GM18526 (cell line): ENCODE measurements around the gene KIF20B.

Source experiments
- POLR2A ChIP-seq: IDR thresholded peaks from 3 replicates; pipeline ENCODE4 v1.6.1; 2011; ENCODE audit not compliant: insufficient read length; ENCODE audit errors: extremely low read depth

Gene KIF20B

GRCh38 chr10:89670926-89671325 lies 30.5 kb upstream of the KIF20B start:
- TF ChIP-seq POLR2A = no peak

DNA sequence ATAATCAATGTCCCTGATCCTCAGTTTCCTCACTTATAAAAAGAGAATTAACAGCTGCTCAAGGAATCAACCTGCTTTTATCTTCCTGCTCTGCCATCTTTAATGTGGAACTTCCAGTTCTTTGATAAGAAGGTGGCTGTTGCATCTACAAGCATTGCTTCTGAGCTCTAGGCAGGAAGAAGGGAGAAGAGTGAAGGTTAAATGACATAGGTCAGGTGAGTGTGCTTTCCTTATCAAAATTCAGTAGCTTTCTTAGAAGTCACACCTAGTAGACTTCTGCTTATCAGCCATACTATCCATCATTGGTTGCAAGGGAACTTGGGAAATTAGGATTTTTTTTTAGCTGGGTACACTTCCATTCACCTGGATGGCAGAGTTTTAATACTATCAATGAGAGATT lies 24.0 kb upstream of the KIF20B start:
- TF ChIP-seq POLR2A = no peak

DNA sequence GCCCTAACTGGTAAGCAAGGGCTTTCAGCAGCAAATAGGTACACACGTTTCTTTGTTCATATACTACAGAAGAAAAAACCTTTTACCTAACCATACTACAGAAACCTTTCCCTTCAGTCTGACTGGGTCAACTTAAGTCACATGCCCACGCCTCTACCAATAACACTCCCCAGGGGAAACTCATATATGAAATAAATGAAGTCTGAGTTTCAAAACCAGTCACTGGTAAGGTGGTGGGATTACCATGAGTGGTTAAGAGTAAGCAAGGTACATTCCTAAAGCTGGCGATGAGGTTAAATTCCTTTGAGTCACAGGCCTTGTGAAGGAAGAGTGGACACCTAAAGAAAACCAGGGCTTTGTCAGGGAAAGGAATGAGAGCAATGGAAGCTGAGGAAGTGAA lies 21.4 kb upstream of the KIF20B start:
- TF ChIP-seq POLR2A = no peak

DNA sequence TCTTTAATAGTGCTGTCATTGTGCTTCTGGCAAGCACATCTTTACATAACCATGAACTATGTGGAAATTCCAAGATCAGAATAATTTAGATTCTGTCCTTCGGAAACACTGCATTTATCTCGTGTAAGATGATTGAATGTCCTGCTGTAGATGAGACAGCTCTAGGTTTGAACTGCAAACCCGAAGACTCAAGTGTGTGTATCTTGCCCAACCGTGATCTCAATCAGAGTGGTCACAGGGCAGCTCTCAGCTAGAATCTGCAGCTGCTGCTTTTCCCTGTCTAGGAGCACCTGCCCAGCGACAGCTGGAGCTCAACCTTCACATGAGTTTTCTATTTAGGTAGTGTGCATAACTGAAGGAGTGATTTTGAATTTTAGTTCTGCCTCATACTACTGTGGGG lies 17.5 kb upstream of the KIF20B start:
- TF ChIP-seq POLR2A = no peak

- TF ChIP-seq POLR2A = no peak
Measured at GRCh38 chr10:89684604-89685003, 16.8 kb upstream of the KIF20B start.

DNA sequence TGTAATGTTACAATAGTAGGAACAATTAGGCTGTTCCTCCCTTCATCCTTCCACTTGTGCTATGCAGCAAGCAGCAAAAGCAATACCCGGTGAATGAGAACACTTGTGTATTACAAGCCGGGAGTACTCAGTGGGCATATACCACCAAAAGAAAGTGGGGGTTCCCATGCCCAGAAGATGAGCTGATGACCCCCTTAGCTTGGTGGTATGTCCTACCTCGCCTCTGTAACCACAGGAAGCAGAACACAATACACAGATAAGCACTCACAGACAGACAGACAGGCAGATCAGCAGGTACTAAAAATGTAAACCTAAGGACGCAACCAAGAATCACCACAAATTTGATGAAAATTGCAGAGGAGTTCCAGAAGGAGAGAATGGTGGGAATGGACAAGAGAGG lies 15.5 kb upstream of the KIF20B start:
- TF ChIP-seq POLR2A = no peak

DNA sequence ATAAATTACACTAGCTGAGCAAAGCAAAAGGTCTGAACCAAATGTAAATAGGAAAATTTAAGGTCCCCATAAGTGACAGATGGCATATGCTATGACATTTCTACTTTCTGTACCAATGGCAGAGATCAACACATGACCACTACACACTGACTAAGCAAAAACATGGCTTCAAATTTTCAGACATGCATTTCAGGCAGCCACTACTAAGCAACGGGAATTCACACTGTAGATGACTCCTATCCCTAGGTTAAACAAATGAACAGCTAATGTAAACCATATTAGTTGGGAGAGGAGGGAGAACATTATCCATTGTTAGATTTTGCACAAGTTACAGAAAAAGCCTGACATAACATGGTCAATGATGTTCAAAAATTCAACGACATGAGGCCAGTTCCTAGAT lies 11.4 kb upstream of the KIF20B start:
- no peak for TF ChIP-seq POLR2A

DNA sequence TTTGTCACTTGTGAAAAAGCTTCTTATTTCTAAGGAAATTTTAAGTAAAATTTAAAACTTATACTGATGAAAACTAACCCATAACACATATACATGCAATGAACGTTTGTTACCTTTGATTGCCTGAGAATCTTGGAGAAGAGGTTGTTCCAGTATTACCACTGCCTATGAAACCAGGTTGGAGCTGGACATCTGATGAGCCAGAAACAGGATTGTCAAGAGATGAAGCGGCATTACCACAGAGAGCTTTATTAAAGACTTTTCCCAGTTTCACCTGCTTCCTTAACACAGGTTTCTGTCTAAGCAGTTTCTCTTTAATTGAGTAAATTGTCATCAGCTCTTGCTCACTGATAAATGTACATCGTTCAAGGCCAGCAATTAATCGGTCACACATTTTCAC lies 9.0 kb upstream of the KIF20B start:
- no peak for TF ChIP-seq POLR2A

DNA sequence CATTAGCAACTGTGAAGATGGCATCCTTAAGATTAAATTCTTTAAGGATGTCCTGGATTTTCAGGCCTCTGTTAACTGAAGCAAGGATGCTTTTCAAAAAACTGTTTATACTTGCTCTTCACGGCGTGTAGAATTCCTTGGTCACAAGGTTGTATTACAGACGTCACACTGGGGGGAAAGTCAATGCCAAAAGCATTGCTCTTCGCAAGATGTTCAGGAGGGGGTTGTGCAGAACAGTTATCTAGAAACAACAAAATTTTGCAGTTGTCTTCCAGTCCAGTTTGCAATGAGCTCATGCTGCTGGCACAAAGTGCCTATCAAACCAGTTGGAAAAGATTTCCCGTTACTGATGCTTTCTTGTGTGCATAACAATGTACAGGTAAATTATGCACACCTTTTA lies 8.2 kb upstream of the KIF20B start:
- TF ChIP-seq POLR2A = no peak

DNA sequence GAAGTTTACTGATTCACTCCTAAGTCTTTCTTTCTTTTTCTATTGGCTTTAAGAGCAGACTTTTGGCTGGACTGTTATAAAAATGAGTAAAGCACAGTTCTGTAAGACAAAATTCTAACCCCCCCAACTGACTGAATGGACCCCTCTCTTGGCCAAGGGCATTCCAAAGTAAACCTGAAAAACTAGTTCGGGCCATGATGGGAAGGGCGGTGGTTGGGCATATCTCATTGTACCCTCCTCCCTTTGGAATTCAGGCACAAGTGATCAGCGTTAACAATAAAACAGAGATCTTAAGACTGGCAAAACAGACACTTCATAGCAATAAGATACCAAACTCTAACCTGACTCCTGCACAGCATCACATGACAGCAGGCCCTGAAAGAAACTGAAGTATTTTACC lies 6.1 kb upstream of the KIF20B start:
- no peak for TF ChIP-seq POLR2A

- TF ChIP-seq POLR2A = no peak
Measured at GRCh38 chr10:89697946-89698345, 3.4 kb upstream of the KIF20B start.

- TF ChIP-seq POLR2A = no peak
Measured at GRCh38 chr10:89699581-89700064, 1.8 kb upstream of the KIF20B start.

DNA sequence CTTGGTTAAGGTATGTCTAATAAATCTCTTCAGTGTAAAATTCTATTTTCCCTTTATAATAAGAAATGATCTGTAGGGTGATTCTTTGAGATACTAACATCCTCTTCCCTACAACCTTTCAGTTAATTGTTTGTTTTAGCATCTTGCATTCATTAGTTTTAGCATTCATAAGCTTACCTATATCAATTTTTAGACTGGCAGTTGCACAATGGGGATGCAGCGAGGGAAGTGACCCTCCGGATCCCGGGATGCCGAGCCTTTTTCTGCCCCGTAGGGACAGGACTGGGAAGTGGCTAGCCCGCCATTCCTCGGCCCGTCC lies 508 bp upstream of the KIF20B start:
- no peak for TF ChIP-seq POLR2A

DNA sequence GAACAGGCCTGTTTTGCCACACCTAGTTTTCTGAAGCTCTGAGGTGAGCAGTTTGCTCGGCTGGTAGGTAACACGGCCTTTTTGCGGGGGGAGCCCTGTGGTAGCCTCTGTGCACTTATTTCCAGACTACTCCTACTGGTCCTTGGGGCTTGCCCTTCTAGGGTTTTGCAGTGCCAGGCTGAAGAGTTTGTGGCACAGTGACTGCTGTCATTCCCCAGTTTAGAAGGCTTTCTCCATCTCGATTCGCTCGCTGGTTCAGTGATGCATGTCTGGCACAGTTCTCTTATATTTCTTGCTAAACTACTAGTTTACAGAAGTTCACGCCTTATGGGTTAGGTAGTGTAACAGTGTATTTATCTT lies 711 bp downstream of the KIF20B start:
- no peak for TF ChIP-seq POLR2A

DNA sequence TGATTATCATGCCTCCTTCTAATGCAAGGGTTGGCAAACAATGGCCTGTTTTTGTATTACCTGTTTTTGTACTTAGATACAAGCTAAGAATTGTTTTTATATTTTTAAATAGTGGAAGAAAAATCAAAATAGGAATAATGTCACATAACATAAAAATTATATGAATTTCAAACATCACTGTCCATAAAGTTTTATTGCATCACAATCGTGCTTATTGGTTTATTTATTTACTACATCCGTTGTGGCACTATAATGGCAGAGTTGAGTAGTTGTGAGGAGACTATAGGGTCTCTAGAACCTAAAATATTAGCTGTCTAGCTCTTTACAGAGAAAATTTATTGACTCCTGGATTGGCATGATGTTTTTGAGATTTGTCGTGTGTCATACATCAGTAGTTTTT lies 4.1 kb downstream of the KIF20B start:
- TF ChIP-seq POLR2A = no peak

DNA sequence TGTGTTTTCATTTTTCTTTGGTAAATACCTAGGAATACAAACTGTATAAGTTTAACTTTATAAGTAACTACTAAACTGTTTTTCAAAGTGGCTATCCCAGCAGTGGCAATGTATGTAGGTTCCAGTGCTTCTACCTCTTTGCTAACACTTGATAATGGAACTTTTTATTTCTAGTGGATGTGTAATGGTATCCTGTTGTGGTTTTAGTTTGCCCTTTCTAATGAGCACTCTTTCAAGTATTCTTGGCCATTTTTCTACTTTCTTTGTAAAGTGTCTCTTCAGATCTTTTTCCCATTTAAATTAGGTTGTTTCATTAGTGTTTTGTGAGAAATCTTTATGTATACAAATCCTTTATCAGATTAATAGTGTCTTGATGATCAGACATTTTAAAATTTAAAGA lies 4.6 kb downstream of the KIF20B start:
- TF ChIP-seq POLR2A = no peak

DNA sequence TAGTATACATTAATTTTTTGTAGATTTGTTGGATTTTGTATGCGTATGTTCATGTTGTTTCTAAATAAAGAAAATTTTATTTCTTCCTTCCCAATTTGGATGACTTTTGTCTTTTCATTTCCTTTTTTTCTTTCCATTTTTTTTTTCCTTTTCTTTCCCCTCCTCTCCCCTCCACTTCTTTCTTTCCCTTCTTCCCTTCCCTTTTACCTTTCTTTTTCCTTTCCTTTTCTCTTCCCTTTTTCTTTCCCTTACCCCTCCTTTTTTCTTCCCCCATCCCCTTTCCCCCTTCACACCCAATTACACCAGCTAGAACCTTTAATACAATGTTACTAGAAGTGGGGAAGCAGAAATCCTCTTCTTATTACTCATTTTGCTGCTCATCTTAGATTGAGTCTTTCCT lies 6.0 kb downstream of the KIF20B start:
- no peak for TF ChIP-seq POLR2A

- no peak for TF ChIP-seq POLR2A
Measured at GRCh38 chr10:89710753-89711152, 9.4 kb downstream of the KIF20B start.
